GM23338 (cell line): ENCODE results near the gene PITRM1. TPM values are rescaled to one million over a fixed set of nuclear protein-coding genes. Genes with fewer than 3 reads are reported as not detected.

ENCODE experiments used
- ATAC-seq: fragments of 200-7000 bp; cut with Tn5 transposase; 3 replicates; pipeline ENCODE4 v1.9.1; 2020
- DNase-seq: peaks from one replicate; pipeline ENCODE4 v3.0.0-alpha.2; 2015; ENCODE audit warnings: low spot score
- H2AFZ ChIP-seq: fragments of 200-600 bp; sonication (generic); 2 replicates; pipeline ENCODE4 v1.8.0; 2016; ENCODE audit warnings: antibody characterized with exemption, mild to moderate bottlenecking, moderate library complexity
- H3F3A ChIP-seq: fragments of 200-600 bp; sonication (generic); replicated peaks from 2 replicates; pipeline ENCODE4 v1.8.0; 2017; ENCODE audit warnings: antibody characterized with exemption, mixed run types, low read depth
- H3K27ac ChIP-seq: fragments of 200-600 bp; sonication (generic); 2 replicates; pipeline ENCODE4 v1.6.1; 2016; ENCODE audit warnings: low read depth
- H3K27me3 ChIP-seq: fragments of 200-600 bp; sonication (generic); 2 replicates; pipeline ENCODE4 v1.8.0; 2016; ENCODE audit warnings: mild to moderate bottlenecking, mixed run types, moderate library complexity; ENCODE audit not compliant: insufficient read depth
- H3K36me3 ChIP-seq: fragments of 200-600 bp; sonication (generic); 2 replicates; pipeline ENCODE4 v1.8.0; 2016; ENCODE audit warnings: mild to moderate bottlenecking; ENCODE audit not compliant: insufficient read depth
- H3K4me1 ChIP-seq: fragments of 200-600 bp; sonication (generic); 2 replicates; pipeline ENCODE4 v1.8.0; 2016; ENCODE audit warnings: mild to moderate bottlenecking, moderate library complexity; ENCODE audit not compliant: insufficient read depth
- H3K4me2 ChIP-seq: fragments of 200-600 bp; sonication (generic); 2 replicates; pipeline ENCODE4 v1.7.1; 2017; ENCODE audit warnings: mixed run types
- H3K4me3 ChIP-seq: fragments of 200-600 bp; sonication (generic); 2 replicates; pipeline ENCODE4 v1.6.1; 2016; ENCODE audit warnings: mixed run types
- H3K79me2 ChIP-seq: fragments of 200-600 bp; sonication (generic); replicated peaks from 2 replicates; pipeline ENCODE4 v1.8.0; 2017; ENCODE audit warnings: mild to moderate bottlenecking; ENCODE audit not compliant: insufficient read depth
- H3K9me2 ChIP-seq: fragments of 200-600 bp; sonication (generic); 2 replicates; pipeline ENCODE4 v1.8.0; 2017; ENCODE audit not compliant: insufficient read depth
- H4K20me1 ChIP-seq: fragments of 200-600 bp; sonication (generic); replicated peaks from 2 replicates; pipeline ENCODE4 v1.8.0; 2017; ENCODE audit warnings: mild to moderate bottlenecking; ENCODE audit not compliant: insufficient read depth
- H3K27ac Mint-ChIP-seq: 2 replicates; pipeline ENCODE4 v1.8.0; 2020; ENCODE audit warnings: inconsistent platforms, mild to moderate bottlenecking, moderate library complexity, mixed read lengths
- H3K27me3 Mint-ChIP-seq: 3 replicates; pipeline ENCODE4 v1.8.0; 2022; ENCODE audit warnings: low read depth, mild to moderate bottlenecking, moderate library complexity, mixed read lengths, inconsistent platforms; ENCODE audit not compliant: insufficient read depth, poor library complexity
- H3K36me3 Mint-ChIP-seq: 3 replicates; pipeline ENCODE4 v1.8.0; 2021; ENCODE audit warnings: low read depth, mild to moderate bottlenecking, inconsistent platforms, moderate library complexity, mixed read lengths
- H3K4me1 Mint-ChIP-seq: 3 replicates; pipeline ENCODE4 v1.8.0; 2020; ENCODE audit warnings: mild to moderate bottlenecking, inconsistent platforms, mixed read lengths
- H3K4me3 Mint-ChIP-seq: 3 replicates; pipeline ENCODE4 v1.8.0; 2021; ENCODE audit warnings: moderate library complexity, mild to moderate bottlenecking, inconsistent platforms, mixed read lengths
- H3K9me3 Mint-ChIP-seq: 3 replicates; pipeline ENCODE4 v1.8.0; 2020; ENCODE audit warnings: moderate library complexity, mild to moderate bottlenecking, inconsistent platforms, mixed read lengths
- CREB1 ChIP-seq: fragments of 250-450 bp; sonication (Bioruptor Pico); IDR thresholded peaks from 2 replicates; pipeline ENCODE4 v1.5.0; 2020; ENCODE audit warnings: low read depth, mild to moderate bottlenecking, moderate library complexity
- EZH2 ChIP-seq: fragments of 200-600 bp; sonication (generic); IDR thresholded peaks from one replicate; pipeline ENCODE4 v1.8.0; 2017; ENCODE audit warnings: antibody characterized with exemption, mild to moderate bottlenecking, low read depth; ENCODE audit not compliant: unreplicated experiment
- EZH2phosphoT487 ChIP-seq: fragments of 200-600 bp; sonication (generic); IDR thresholded peaks from one replicate; pipeline ENCODE4 v1.8.1; 2018; ENCODE audit warnings: antibody characterized with exemption; ENCODE audit not compliant: unreplicated experiment
- NANOG ChIP-seq: IDR thresholded peaks from 2 replicates; pipeline ENCODE4 v1.6.1; 2016; ENCODE audit warnings: antibody characterized with exemption, borderline replicate concordance
- POLR2AphosphoS5 ChIP-seq: IDR thresholded peaks from 2 replicates; pipeline ENCODE4 v1.6.1; 2016; ENCODE audit warnings: antibody characterized with exemption, low read depth
- ZNF114 ChIP-seq: fragments of 250-450 bp; sonication (Bioruptor Pico); IDR thresholded peaks from 2 replicates; pipeline ENCODE4 v1.5.0; 2020; ENCODE audit warnings: mild to moderate bottlenecking, moderate library complexity
- ZNF331 ChIP-seq: fragments of 250-450 bp; sonication (Bioruptor Pico); IDR thresholded peaks from 2 replicates; pipeline ENCODE4 v1.5.0; 2020; ENCODE audit warnings: low read depth, mild to moderate bottlenecking, moderate library complexity
- polyA plus RNA-seq: library from polyadenylated mRNA; unstranded; fragments of >200 nt; fragmentation: Nextera tagmentation; extraction: Ambion mirVana; gene quantifications from 2 replicates; pipeline ENCODE4 v1.2.1, GENCODE V29; 2016
- total RNA-seq: library from RNA; depleted of rRNA; stranded (reverse); fragments of >200 nt; shearing (Covaris generic); gene quantifications from 2 replicates; pipeline ENCODE4 v1.2.3, GENCODE V29; 2014
- TF ChIP-seq, protein P1 (sequence below): IDR thresholded peaks from 2 replicates; pipeline ENCODE4 v1.6.1; 2016; ENCODE audit warnings: antibody characterized with exemption
- TF ChIP-seq, protein P2 (sequence below): IDR thresholded peaks from one replicate; pipeline ENCODE4 v1.6.1; 2018; ENCODE audit warnings: antibody characterized with exemption; ENCODE audit not compliant: unreplicated experiment
- TF ChIP-seq, protein P3 (sequence below), 2 experiments: fragments of 200-600 bp in 1 of 2; sonication (generic) in 1 of 2; conservative IDR thresholded peaks; 2 replicates each; pipeline versions ENCODE4 v1.5.1 to v1.6.1; 2016 to 2017; ENCODE audit warnings: antibody characterized with exemption in 2 of 2, low read depth in 2 of 2, mild to moderate bottlenecking in 2 of 2, moderate library complexity in 1 of 2

PITRM1 gene
- total and polyA plus RNA-seq, 2 experiments from 2014 or later = 29.0 to 33.0 TPM

DNA sequence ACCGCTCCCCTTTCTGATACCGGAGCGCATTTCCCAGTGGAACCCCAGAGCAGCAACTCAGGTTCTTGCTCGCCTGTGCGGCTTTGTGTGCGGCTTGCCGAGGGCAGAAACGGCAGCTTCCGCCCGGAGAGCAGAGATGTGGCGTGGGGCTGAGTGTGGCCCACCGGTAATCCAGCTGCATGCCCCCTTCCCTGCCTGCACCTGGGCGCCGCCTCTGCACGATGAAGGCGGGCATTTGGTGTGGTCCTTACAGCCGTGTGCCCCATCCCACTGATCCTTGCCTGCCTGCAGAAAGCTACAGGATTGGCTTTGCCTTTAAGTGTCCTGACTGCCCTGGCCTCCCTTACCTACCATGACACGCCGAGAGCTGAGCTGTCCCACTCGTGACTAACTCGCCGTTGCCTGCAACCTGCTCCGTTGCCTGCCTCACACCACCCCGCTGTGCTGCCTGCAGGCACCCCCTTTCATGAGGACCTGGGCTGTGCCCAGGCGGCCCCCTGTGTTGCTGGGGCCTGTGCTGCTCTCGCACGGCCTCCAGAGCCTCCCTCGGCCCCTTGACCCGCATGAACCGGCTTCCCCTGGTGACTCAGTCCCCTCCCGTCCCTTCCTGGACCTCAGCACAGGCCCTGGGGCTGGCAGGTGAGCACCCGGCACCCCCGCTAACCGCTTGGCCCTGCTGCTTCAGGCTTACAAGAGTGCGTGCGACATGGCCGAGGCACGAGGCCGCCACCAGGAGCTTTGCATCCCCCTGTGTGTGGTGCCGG, 48.0 kb downstream of the PITRM1 start (continued):
- no peak for TF ChIP-seq ZNF114 (CRISPR knock-in tag)

DNA sequence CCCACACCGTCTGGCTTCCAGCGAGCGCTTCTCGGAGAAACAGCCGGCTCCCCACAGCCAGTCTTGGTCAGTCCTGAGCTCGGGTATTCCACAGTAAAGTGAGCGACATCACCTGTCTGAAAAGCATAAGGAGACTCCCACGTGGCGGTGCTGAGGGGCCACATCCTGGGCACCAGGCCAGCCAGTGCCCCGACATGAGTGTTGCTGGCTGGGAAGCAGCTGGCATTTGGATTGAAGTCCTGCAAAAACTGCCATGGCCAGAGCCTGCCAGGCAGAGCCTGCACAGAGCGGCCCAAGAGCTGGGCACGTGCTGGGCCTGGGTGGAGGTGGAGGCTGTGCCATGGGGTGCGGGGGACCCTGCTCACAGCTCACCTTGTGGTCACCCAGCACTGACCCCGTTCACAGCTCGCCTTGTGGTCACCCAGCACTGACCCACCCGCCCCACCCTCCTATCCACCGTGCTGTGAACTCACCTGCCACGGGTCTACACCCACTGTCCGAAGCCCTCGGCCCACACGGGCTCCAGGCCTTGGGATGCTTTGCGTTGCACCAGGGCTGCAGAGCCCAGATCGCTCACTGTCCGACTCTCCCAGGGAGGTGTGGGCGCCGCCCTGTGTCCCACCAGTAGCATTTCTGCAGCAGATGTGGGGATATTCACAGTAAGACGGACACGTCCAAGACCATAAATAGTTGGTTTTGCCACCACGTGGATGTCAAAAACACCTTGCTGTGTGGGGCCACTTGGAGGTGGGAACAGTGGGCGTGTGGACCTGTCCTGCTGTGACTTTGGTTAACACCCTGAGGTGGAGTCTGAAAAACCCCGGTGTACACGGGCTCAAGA, 48.8 kb downstream of the PITRM1 start:
- Histone ChIP-seq H2AFZ (no peak overlapping the region), H3K79me2 (no peaks in the 10 kb centered on the region), H3K36me3 (peaks cover 10% of the 10 kb centered on the region), H3K27ac (no peak overlapping the region), H3F3A (no peaks in the 10 kb centered on the region), H3K4me2 (no peak overlapping the region), H3K4me1 (no peaks in the 10 kb centered on the region), H3K9me2 (no peaks in the 10 kb centered on the region), H4K20me1 (no peaks in the 10 kb centered on the region), H3K4me3 (no peak overlapping the region), H3K27me3 (no peaks in the 10 kb centered on the region)
- H3K4me1 Mint-ChIP-seq = no peaks in the 10 kb centered on the region
- TF ChIP-seq EZH2 (no peak), NANOG (no peak), POLR2AphosphoS5 (no peak), EZH2phosphoT487 (no peak), CREB1 (CRISPR knock-in tag) (no peak), ZNF331 (no peak), ZNF114 (CRISPR knock-in tag) (no peak)
- TF ChIP-seq, protein P1, sequence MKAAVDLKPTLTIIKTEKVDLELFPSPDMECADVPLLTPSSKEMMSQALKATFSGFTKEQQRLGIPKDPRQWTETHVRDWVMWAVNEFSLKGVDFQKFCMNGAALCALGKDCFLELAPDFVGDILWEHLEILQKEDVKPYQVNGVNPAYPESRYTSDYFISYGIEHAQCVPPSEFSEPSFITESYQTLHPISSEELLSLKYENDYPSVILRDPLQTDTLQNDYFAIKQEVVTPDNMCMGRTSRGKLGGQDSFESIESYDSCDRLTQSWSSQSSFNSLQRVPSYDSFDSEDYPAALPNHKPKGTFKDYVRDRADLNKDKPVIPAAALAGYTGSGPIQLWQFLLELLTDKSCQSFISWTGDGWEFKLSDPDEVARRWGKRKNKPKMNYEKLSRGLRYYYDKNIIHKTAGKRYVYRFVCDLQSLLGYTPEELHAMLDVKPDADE = no peak
- TF ChIP-seq, protein P2, sequence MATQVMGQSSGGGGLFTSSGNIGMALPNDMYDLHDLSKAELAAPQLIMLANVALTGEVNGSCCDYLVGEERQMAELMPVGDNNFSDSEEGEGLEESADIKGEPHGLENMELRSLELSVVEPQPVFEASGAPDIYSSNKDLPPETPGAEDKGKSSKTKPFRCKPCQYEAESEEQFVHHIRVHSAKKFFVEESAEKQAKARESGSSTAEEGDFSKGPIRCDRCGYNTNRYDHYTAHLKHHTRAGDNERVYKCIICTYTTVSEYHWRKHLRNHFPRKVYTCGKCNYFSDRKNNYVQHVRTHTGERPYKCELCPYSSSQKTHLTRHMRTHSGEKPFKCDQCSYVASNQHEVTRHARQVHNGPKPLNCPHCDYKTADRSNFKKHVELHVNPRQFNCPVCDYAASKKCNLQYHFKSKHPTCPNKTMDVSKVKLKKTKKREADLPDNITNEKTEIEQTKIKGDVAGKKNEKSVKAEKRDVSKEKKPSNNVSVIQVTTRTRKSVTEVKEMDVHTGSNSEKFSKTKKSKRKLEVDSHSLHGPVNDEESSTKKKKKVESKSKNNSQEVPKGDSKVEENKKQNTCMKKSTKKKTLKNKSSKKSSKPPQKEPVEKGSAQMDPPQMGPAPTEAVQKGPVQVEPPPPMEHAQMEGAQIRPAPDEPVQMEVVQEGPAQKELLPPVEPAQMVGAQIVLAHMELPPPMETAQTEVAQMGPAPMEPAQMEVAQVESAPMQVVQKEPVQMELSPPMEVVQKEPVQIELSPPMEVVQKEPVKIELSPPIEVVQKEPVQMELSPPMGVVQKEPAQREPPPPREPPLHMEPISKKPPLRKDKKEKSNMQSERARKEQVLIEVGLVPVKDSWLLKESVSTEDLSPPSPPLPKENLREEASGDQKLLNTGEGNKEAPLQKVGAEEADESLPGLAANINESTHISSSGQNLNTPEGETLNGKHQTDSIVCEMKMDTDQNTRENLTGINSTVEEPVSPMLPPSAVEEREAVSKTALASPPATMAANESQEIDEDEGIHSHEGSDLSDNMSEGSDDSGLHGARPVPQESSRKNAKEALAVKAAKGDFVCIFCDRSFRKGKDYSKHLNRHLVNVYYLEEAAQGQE = no peak
- TF ChIP-seq, protein P3, sequence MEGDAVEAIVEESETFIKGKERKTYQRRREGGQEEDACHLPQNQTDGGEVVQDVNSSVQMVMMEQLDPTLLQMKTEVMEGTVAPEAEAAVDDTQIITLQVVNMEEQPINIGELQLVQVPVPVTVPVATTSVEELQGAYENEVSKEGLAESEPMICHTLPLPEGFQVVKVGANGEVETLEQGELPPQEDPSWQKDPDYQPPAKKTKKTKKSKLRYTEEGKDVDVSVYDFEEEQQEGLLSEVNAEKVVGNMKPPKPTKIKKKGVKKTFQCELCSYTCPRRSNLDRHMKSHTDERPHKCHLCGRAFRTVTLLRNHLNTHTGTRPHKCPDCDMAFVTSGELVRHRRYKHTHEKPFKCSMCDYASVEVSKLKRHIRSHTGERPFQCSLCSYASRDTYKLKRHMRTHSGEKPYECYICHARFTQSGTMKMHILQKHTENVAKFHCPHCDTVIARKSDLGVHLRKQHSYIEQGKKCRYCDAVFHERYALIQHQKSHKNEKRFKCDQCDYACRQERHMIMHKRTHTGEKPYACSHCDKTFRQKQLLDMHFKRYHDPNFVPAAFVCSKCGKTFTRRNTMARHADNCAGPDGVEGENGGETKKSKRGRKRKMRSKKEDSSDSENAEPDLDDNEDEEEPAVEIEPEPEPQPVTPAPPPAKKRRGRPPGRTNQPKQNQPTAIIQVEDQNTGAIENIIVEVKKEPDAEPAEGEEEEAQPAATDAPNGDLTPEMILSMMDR (conservative IDR thresholded peaks at IDR 0.05; ENCODE audit: low read depth in 2 of 2) = no peak
- ATAC-seq = no peak
- H3K9me3 Mint-ChIP-seq = no peaks in the 10 kb centered on the region
- H3K4me3 Mint-ChIP-seq = no peak overlapping the region
- no peak overlapping the region for H3K27ac Mint-ChIP-seq
- peaks cover 9% of the 10 kb centered on the region for H3K27me3 Mint-ChIP-seq
- H3K36me3 Mint-ChIP-seq = peaks cover 49% of the 10 kb centered on the region
- DNase-seq = no peak
